Stomach (tissue), 4 donors: Measurements from ENCODE around the gene PTH2R.

Experiments used
- CTCF ChIP-seq, 7 experiments: fragments of 450-650 bp in 4 of 7; fragments of 200-600 bp in 3 of 7; sonication (generic) in 3 of 7; IDR thresholded peaks; one replicate each; pipeline ENCODE4 v1.5.1; 2016 to 2019; ENCODE audit warnings: antibody characterized with exemption in 7 of 7, control low read depth in 2 of 7, mild to moderate bottlenecking in 1 of 7
- EP300 ChIP-seq: sonication (generic); formaldehyde crosslinking; IDR thresholded peaks from one replicate; pipeline ENCODE4 v1.6.1; 2017; ENCODE audit warnings: antibody characterized with exemption
- POLR2A ChIP-seq, 4 donors: fragments of 450-650 bp; IDR thresholded peaks; one replicate each; pipeline ENCODE4 v1.6.1; 2016; ENCODE audit warnings: antibody characterized with exemption in 4 of 4, control low read depth in 2 of 4, mild to moderate bottlenecking in 1 of 4, moderate library complexity in 1 of 4
- POLR2AphosphoS5 ChIP-seq, 3 donors: sonication (generic); formaldehyde crosslinking; IDR thresholded peaks; one replicate each; pipeline ENCODE4 v1.6.1; 2016; ENCODE audit warnings: antibody characterized with exemption in 3 of 3

GRCh38 chr2:208389940-208390339, 16.7 kb upstream of the PTH2R start:
- TF ChIP-seq CTCF (IDR thresholded peaks at IDR 0.05) (no peak), EP300 (no peak), POLR2A (IDR thresholded peaks at IDR 0.05) (no peak), POLR2AphosphoS5 (IDR thresholded peaks at IDR 0.05) (no peak)
